Amniotic stem cell (primary cell): ENCODE data around the gene TUBA1B.
A peak's percentile ranks its signal among the peaks of the same experiment; 100 is the strongest.
"Not testable (repeated sequence)": the region's sequence is repeated elsewhere in the genome, so short reads cannot be mapped to it uniquely, and the experiment has no call there.

Source experiments
- DNase-seq: peaks from one replicate; lab custom pipeline; 2025; lab: John Stamatoyannopoulos, UW

Gene TUBA1B

GRCh38 chr12:49131051-49131893 lies at the start of gene TUBA1B:
Gene TUBA1B, minus strand, starts transcription at chr12:49131395. Its CDS starts 95 bp downstream, at chr12:49131300.
- DNase-seq, result peak; percentile 70

- DNase-seq, result no peak
Measured at GRCh38 chr12:49174218-49174617, 43.0 kb upstream of the TUBA1B start.

GRCh38 chr12:49170924-49171323 lies 39.7 kb upstream of the TUBA1B start:
- no peak for DNase-seq

GRCh38 chr12:49165114-49165513 lies 33.9 kb upstream of the TUBA1B start:
- no peak for DNase-seq

GRCh38 chr12:49161901-49162300 lies 30.7 kb upstream of the TUBA1B start:
- not testable (repeated sequence) for DNase-seq

GRCh38 chr12:49161092-49161795 lies 30.0 kb upstream of the TUBA1B start:
- no peak for DNase-seq

- DNase-seq, result no peak
Measured at GRCh38 chr12:49160399-49160798, 29.2 kb upstream of the TUBA1B start.

- DNase-seq, result no peak
Measured at GRCh38 chr12:49154221-49154620, 23.0 kb upstream of the TUBA1B start.

- DNase-seq, result no peak
Measured at GRCh38 chr12:49147384-49147783, 16.2 kb upstream of the TUBA1B start.

GRCh38 chr12:49146406-49146805 lies 15.2 kb upstream of the TUBA1B start:
- no peak for DNase-seq

GRCh38 chr12:49144384-49144783 lies 13.2 kb upstream of the TUBA1B start:
- no peak for DNase-seq

GRCh38 chr12:49138999-49139398 lies 7.8 kb upstream of the TUBA1B start:
- DNase-seq, result no peak

- DNase-seq, result no peak
Measured at GRCh38 chr12:49138587-49138986, 7.4 kb upstream of the TUBA1B start.

- DNase-seq, result no peak
Measured at GRCh38 chr12:49137476-49137875, 6.3 kb upstream of the TUBA1B start.

GRCh38 chr12:49136997-49137396 lies 5.8 kb upstream of the TUBA1B start:
- DNase-seq, result not testable (repeated sequence)

GRCh38 chr12:49133590-49133989 lies 2.4 kb upstream of the TUBA1B start:
- no peak for DNase-seq

- no peak for DNase-seq
Measured at GRCh38 chr12:49133014-49133413, 1.8 kb upstream of the TUBA1B start.

- DNase-seq, result no peak
Measured at GRCh38 chr12:49131894-49132461, 783 bp upstream of the TUBA1B start.

- peak; percentile 88 for DNase-seq
Measured at GRCh38 chr12:49130151-49131050, 794 bp downstream of the TUBA1B start.

GRCh38 chr12:49129332-49130150 lies 1.7 kb downstream of the TUBA1B start:
- no peak for DNase-seq

- not testable (repeated sequence) for DNase-seq
Measured at GRCh38 chr12:49127971-49128370, 3.2 kb downstream of the TUBA1B start.
